B cell (primary cell): Measurements from ENCODE around the gene HOXA9.

Experiments used
- CTCF ChIP-seq: fragments of 200-600 bp; IDR thresholded peaks from one replicate; pipeline ENCODE4 v1.8.0; 2022; ENCODE audit warnings: antibody characterized with exemption, mild to moderate bottlenecking
- EZH2 ChIP-seq: IDR thresholded peaks from 2 replicates; pipeline ENCODE4 v1.6.1; 2012; ENCODE audit warnings: borderline replicate concordance, low read depth, mild to moderate bottlenecking, moderate library complexity, low read length; ENCODE audit not compliant: insufficient read depth, poor library complexity, severe bottlenecking

DNA sequence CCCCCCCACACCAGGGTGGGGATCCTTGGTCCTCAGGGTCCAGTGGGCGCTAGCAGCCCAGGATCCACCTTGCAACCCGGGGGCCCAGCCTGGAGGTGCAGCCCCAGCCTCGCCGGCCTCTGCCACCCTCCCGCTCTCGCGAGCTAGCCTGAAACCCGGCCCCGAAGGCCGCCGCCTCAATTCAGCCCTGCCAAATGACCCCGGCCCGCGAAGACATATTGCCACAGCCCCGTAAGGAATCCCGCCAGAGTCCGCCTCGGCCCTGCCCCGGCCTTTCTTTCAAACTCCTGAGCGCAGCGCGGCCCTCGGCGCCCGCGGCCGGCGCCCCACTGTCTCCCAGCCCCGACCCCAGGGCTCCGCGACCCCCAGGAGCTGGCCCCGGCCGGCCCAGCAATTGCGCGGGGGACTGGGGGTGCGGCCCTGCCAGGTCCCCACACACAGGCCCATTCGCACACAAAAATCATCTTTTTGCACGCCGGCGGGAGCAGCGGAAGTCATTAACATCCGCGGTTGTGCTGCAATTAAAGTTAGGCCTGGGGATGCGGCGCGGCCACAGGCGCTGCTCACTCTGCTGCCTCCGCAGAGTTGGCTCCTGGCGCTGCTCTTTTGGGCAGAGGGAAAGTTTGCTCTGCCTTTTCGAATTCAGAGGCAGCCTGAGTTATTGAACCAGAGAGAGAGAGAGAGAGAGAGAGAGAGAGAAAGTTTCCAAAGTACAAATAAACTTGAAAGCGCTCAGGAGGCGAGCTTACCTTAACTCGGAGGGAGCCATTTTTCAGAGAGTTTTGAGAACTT is 25.8 kb downstream of the HOXA9 start:
- TF ChIP-seq CTCF (no peak), EZH2 (no peak)
